Activated CD4-positive, CD25-positive, alpha-beta regulatory T cell treated with anti-CD3 and anti-CD28 coated beads, Interleukin-2, amount 50 U/mL, for 24 hours (primary cell): ENCODE measurements around the gene TTC7B.

Source experiments
- ATAC-seq, 2 donors: fragments of 150-1000 bp; cut with Tn5 transposase; one replicate each; pipeline ENCODE4 v1.10.0; 2021; ENCODE audit warnings: mild to moderate bottlenecking in 1 of 2, moderate library complexity in 1 of 2

Gene TTC7B

DNA sequence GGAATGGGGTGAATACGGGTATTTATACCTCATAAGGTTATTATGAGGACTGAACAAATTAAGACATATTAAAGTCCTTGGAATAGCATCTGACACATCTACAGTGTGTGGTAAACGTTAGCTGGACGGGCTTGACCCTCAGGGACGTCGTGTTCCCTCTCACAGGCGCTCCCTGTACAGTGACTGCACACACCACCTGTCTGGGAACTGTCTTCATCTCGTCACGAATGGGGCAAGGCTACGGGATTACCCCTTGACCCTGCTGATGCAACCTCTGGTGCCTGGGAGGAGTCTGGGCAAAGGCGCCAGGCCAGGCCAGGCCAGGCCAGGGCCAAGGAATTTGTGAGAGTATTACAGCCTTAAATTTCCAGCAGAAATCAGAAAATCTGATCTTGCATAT is 228.3 kb downstream of the TTC7B start:
- ATAC-seq = no peak

DNA sequence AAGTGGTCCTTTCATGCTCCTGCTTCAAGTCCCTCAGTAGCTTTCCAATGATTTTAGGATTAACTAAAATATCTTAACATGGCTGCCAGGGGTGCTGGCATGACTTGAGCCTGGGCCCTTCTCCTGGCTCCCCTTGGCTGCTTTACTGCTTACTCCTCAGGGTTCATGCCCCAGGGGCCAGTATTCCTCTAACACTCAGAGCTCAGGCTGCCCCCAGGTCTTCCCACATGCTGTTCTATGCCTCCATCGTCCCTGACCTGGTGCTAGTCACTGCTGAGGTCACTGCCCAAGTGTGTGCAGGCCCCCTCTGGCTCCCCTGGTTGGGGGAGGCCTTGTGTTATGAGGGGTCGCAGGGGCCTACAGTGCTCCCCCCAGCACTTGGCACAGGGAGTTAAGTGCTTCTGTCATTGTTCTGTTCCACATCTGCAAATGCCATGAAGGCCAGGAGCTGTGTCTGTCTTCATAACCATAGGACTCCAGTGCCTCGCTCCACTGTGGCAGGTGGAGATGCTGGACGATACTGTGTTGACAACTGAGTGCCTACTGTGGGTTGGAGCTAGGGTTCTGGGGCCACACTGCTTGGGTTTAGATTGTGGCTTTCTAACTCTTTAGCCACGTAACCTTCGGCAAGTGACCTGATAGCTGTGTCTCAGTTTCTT is 228.8 kb downstream of the TTC7B start:
- ATAC-seq = no peak

DNA sequence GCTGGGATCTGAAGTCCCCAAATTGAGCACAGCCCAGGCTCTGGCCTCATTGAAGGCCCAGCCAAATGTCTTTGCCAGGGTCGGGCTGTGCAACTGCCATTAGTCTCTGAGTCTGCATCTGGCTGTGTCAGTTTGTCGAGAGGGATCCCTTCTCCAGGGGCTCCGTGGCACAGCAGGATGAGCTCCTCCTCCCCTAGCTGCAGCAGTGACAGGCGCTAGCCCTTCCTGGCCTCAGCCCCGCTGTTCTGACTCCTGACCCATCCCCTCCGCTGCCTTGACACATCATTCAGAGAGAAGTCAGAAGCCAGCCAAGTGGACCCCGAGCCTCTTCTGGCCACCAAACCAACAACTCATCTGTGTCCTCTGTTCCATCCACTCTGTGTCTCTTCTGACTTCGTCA is 231.1 kb downstream of the TTC7B start:
- no peak for ATAC-seq

DNA sequence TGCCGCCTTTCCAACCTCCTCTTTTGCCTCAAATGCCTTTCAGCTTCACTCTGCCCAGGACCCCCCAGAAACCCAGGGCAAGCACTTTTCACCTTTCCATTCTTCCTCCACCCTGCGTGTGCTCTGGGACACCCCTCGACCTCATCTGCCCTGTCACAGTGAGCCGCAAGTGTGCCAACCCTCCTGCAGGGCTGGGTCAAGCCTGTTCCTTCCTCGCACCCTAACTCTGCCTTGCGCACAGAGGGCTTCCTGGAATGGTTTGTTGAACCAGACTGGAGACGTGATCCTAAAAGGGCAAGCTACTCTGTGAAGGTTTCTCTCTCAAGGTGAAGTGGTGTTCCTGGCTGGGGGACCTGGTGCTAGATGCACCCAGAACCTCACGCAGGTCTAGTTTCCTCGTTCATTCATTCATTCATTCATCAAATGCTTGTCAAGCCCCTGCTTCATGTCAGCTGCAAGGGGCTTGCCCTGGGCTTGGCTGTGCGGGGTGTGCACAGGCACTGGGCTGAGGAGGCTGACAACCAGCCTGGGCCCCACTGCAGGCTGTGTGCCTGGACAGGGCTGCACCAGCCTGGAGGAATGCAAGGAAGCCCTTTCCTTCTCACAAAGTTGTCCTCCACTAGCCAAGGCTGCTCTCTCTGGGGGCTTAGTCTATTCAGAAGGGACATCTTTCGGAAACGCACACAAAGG is 232.2 kb downstream of the TTC7B start:
- no peak for ATAC-seq

DNA sequence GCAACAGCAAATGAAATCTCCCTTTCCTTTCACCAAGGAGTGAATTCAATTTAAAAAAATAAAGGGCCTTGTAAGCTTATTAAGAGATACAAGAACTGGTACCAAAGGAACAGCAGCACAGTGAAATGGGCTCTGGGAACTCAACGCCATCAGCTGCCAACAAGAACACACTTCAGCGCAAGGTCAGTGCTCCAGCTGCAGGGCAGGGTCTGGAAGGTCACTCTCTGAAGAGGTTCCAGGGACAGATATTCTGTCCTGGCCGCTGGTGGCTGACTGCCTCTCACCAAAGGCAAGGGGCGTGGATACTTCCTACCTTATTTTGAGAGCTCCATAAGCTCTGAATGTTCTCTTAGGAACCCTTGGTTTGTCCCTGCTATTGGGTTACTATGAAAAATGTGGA is 232.8 kb downstream of the TTC7B start:
- no peak for ATAC-seq

DNA sequence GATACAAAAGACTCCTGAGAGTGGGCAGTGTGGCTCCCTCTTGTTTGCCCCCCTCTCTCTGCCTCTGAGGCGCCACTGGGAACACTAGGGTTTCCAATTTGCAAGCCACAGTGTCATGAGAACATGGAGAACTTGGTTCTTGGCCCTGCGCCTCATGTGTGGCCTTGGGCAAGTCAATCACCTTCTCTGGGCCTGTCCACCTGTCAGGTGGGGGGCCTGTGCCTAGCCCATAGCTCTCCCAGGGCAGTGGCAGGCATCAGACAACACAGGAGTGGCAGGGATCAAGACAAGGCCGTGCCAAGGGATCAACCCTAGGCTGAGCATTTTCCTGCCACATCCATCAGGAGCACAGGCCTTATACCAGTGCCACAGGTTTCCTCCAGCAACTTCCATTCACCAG is 234.1 kb downstream of the TTC7B start:
- no peak for ATAC-seq

DNA sequence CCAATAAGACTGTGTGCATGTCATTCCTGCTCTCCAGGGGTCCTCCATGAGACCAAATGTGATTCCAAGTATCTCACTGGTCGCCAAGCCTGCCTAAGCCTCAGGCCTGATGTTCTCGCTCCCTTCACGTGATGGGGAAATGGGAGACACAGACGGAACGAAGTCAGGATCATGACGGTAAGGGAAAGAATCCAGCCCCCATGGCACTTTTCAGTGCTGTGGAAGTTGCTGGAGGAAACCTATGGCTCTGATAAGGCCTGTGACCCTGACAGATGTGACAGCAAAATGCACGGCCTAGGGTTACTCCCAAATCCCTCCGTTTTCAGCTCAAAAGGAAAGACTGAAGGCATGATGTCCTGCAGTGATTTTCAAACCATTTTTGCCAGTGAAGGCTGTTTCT is 234.5 kb downstream of the TTC7B start:
- no peak for ATAC-seq

DNA sequence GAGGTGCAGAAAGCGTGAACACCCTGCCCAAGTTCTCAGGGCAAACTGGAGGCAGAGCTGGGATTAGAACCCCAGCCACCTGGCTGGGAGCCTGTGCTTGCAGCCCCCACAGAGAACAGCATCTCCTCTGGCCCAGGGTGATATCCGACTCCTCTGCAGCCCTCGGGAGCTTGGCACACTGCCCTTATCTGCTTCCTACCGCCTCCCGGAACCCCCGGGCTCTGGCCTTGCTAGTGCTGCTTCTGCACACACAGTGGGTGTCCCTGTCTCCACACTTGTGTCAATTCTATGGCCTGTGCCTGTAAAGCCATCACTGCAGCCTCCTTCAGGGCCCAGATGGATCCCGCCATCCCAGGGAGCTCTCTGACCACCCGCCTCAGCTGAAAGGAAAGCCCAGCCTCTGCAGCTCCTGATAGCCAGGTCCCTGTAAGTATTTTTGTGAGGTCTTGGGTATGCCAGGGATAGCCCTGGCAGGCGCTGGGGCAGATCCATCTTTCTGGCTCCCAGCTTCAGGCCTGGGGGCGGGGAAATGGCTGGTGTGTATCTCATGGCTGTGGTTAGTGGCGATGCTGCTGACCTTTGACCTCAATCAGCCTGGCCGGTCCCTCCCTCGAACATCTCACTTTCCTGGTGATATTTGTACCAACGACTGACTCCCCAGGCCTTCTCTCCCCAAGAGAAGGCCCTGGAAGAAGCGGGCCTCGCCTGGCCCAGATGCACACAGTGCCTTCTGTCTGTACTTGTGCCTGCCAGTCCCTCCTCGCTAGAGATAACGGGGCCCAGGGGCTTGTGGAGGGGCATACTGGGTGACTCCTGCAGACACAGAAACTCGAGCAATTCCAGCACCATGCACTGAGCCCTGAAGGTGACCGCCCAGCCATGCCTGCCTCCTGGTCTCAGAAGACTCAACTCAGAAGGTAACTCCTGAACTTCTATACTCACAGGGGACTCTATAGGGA is 235.6 kb downstream of the TTC7B start:
- no peak for ATAC-seq

DNA sequence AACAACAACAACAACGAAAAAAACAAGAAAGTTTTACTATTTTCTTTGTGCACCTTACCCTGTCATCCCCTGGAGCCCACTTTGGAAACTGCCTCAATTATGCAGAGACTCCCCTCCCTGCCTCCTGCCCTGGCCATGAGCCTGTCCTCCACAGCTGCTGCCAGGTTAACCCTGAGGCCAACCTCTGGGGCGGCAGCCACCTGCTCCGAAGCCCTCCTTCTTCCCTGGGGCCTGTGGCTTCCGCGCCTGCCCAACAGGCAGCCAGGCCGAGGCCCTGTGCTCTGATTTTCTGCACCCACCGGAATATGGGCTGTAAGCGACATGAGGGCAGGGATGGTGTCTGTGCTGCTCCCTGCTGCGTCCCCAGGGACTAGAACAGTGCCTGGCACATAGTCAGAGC is 236.4 kb downstream of the TTC7B start:
- no peak for ATAC-seq

DNA sequence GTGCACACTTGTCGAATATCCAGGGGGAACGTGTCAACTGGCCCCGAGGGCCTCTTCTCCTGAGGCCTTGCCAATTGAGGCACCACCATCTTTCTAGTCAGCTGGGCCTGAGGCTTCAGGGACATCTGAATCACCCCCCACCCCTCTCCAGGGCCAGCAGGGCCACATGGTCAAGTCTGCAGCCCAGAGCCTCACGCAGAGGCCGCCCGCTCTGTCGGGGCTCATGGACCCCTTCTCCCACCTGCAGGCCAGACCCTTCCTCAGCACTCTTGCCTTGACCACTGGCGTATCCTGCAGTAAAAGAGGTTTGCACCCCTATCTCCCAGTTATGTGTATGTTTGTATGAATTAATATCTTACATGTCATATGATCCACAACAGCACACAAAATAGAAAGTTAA is 237.1 kb downstream of the TTC7B start:
- no peak for ATAC-seq

DNA sequence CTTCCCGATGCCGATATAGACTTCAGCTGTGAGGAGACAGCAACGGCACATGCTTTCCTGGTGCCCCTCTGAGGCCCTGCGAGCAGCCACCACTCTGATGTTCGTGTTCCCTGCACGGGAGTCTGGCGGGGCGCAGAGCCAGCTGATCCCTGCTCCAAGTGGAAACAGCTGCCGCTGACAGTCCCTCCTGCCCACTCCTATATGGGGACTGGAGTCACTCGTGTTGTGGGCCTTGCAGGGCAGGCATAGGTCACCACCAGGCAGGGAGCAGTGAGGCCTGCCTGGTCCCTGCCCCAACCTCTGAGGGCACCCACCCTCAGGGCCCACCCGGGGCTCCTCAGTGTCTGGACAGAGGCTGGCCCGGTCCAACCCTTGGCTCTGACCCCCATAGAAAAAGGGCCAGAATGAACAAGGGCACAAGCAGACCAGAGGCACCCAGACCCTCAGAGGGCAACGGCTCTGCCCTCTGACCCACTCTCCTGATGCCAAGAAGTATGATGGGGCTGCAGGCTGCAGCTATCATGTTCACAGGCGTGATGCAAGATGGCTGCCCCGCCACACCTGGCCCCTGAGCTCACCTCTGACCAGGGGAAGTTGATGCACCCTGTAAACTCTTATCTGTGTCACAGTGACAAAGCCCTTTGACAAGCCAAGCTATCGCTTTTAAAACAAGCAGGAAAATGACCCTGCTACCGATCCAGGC is 237.8 kb downstream of the TTC7B start:
- no peak for ATAC-seq

DNA sequence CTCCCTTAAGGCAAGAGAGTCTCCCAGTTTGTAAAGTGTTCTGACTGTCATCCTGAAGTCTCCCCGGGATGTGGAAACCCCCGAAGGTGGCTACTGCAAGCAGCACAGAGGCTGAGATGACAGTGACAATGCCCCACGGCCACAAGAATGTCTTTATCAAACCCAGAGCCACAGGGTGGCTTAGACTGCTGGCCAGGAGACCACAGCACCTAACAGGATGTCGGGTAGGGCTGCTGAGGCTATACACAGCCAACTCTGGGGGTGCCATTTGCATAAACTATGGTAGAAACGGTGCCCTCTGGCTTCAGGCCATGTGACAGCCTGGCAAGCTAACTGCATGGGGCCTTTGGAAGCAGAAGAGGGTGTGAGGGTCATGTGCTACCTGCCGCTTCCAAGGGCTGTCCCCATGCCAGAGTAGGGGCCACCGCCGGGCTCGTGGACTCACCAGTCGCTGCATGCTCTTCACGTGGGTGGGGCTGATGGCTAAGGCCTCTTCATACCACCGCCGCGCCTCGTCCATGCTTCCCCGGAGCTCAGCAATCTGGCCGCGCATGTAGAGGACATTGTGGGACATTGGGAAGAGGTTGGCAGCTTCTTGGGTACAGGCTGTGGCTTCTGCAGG is 238.5 kb downstream of the TTC7B start:
- ATAC-seq = no peak

DNA sequence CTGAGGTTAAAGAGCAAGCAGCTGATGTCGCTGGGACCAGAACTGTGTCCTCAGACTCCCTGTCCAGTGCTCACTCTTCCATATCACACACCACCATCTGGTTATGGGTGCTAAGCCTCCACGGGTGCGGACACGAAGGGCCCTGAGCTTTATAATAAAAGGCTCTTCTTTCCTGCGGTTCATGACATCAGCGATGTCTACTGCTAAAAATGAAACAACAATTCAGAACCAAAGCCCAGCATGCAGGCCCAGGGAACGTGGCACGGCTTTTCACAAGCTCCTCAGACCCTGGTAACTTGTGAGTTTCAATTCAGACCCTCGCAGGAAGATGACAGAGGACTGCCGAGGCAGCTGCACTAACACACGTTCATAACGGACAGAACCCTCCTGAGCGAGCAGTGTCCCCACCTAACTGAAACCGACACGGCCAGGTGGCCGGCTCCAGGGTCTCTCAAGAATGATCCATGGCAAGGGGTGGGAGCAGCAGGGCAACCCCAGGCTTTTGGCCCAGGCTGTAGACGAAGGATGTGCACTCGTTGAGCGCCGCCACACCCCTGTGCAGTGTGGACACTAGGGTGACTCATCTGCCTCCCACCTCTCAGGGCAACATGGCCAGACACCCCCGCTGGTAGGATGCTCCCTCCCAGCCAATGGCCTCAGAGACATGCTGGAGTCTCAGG is 239.1 kb downstream of the TTC7B start:
- no peak for ATAC-seq

DNA sequence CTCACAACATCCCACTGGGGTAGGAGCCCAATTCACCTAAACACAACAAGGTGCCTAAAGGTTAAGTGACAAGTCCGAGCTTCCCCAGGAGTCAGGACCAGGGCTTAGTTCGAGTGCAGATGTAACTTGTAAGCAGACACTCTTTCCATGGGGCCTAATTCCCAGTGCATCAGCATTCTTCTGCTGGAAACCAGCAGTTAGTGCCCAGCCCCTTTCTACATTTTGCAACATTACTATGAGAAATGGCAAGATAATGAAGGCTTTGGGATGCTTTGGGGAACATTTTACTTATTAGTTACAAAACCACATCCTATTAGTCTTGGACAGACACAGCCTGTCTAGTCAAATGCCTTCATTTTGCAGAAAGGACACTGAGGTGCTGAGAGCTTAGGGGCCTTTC is 239.6 kb downstream of the TTC7B start:
- no peak for ATAC-seq

DNA sequence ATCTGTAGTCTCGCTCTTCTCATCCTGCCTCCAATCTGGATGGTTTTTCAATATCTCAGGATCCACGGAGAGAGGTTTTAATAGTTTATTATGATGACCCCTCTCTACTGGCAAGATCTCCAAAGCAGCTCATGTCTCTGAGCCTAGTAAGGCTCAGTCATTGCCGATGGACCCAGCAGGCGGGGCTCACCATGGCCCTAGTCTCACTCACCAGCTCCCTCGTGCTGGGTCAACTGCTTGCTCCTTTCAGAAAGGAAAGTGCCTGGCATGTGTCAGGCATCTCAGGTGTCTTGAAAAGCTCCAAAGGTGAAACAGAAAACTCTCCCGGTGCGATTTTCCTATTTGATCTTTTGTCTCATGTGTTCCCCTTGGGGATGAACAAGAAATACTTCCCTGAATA is 240.4 kb downstream of the TTC7B start:
- no peak for ATAC-seq

DNA sequence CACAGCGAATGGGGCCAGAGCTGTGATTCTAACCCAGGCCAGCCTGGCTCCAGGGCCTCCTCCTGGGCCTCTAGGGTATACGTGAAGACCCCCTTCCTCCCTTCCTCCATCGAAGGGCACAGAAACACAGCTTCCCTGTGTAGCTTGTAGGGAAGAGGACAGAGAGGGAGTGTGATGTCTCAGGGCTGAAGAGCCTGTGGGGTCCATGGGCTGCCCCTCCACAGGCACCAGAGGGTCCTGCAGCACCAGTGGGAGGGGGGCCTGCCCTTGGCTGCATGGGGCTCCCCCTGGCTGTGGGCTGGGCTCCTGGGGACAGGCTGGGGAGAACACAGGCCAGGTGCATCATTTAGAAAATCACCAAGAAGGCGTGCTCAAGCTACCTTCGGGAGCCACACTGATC is 240.9 kb downstream of the TTC7B start:
- no peak for ATAC-seq

DNA sequence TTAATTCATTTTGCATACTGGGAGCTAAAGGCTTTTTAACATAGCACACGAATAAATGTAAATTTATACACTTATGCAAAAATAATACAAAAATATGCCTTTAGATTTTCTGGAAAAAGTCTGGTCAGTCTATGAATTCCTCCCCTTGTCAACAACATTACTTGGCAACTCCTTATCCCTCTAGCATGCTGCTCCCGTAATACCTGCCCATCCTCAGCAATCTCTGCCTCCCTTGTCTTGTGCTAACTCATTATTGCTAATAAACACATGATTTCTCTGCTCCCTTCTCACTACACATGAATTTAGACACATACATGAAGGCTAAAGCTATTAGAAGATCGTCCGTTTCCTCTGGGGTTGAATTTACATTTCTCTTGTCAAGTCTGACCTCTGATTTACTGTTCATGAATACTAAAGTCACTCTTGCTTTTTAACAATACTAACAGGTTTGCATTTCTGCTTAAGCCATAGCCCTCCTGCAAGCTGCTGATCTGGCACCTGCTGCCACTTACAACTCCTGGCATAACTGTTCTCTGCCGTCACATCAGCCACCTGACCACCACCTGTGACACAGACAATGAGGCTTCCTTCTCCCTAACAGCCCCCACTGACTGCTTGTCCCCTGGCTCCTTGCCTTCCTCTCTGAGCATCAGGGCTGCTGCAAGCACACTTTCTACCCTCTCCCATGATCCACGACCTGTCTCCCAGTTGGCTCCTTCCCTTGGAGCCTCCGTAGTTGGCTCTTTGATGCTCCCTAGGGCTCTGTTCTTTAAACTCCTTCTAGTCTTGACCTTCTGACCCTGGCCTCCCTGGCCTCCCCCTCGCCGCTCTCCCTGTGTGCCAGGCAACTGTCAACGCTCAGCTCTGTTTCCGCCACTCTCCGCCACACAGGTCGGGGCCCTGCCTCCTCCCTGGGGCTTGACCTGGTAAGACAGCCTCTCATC is 241.8 kb downstream of the TTC7B start:
- ATAC-seq = no peak

DNA sequence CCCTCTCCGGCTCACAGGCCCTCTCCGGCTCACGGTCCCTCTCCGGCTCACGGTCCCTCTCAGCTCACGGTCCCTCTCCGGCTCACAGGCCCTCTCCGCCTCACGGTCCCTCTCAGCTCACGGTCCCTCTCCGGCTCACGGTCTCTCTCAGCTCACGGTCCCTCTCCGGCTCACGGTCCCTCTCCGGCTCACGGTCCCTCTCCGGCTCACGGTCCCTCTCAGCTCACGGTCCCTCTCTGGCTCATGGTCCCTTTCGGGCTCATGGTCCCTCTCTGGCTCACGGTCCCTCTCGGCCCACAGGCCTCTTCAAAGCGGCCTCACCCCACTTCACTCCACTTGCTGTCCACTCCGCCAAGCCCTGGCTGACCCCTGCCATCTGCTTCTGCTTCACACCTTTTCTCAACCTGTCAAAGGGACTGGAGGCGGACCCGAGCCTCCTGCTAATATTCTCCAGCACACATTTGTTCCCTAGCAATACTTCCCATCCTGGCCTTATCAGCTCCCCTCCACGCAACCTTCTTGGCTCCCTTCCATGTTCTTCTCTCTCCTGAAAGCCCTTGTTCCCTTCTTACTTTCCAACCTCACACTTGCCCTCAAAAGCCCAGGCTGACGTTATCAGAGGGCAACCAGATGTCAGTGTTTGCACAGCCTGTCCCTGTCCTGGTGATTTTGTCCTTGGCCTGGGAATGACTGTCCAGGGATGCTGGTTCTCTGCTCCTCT is 242.7 kb downstream of the TTC7B start:
- no peak for ATAC-seq

DNA sequence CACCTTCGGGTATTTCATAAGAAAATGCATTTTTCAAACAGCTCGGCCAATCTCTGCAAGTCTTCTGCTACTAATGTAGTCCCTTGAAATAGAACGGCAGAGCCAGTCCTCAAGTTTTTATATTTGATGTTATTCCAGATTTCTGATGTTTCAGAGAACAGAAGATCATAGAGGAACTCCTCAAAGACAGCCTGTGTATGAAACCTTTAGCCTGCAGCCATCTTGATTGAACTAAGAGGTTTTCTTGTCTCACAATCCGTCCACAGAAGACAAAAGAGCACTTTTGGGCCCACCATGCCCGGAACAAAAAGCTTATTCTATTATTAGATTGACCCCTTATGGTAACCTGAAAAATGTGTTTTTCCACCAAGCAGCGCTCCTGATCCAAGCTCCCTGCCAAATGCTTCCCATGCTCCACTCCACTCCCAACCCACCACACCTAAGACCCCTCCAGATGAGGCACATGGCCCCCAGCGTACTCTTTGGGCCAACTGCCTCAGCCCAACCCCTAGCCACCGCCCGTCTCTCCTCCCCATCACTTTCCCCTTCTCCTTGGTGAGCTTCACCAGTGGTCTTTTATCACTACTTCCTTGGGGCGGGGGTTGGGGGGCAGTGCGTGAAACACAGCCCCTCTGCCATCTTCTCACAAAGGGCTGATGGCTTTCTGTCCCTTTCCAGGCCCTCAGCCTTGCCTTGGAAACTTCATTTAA is 243.6 kb downstream of the TTC7B start:
- no peak for ATAC-seq
